ENCODE data around the gene ASTN2.

The ASTN2 gene

DNA sequence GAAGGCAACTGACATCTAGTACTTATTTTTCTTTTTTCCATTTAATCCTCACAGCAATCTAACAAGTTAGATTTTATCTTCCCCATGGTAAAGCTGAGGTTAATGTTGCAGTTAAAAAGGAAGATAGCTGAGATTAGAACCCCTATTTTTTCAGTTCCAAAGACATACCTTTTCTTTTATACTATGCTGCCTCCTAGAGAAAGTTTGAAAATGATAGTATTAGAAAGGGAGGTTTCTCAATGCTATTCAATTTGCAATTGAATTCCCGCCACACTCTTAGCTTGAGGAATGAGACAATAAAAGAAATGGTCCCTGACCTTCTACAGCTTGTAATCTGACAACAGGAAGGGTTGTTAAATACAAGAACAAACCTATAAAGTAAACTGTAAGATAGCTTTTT, 923.6 kb downstream of the ASTN2 start:
- DNase-seq, result no peak

DNA sequence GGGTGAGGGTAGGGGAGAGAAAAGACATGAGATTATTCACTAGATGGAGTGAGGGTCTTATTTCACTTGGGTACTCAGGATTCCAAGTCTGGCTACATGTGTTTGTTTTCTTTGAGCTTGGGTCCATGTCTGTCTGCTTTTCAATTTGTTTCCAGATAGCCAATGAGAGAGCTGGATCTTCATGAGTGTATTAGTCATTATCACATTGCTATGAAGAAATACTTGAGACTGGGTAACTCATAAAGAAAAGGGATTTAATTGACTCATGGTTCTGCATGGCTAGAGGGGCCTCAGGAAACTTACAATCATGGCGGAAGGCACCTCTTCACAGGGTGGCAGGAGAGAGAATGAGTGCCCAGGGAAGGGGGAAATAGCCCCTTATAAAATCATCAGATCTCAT, 924.5 kb downstream of the ASTN2 start:
- no peak for DNase-seq

DNA sequence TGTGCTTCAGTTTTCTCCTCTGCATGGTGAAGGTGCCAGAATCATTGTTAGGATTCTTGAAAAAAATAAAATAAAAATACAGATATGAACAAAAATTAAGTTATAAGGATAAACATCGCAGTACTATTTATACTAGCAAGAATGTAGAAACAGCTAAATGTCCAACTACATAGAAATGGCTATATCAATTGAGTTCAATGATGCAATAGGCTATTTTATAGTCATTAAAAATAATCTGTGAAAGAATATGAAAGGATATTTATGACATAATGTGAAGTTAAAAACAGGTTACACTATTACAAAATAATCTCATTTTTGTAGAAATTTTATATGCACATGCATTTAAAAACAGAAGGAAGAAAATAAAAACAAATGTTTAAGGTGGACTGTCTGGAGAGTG, 926.5 kb downstream of the ASTN2 start:
- no peak for DNase-seq

DNA sequence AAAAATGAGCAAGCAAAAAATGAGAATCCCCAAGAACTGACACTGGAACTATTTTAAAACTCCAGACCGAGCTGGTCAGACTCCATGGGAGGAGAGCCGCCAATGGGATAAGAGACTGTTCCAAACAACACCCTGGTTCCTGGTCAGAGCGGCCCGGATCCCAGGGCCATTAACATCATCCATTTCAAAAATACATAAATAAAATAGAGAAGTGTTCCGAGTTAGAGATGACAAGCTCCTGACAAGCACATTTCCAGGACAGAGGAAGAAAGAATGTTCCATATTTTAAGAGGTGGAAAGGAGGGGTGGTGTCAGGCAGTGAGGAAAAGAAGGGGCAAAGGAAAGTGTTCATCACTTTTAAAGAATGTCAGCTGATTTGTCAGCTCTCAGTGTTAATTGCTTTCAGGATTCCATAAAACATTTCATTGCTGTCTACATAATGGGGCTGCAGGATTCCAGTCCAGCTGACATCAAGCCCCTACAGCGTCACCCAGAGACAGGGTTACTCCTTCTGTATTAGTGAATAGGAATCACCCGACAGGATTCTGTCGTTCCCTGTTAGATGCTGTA, 930.3 kb downstream of the ASTN2 start:
- no peak for DNase-seq

DNA sequence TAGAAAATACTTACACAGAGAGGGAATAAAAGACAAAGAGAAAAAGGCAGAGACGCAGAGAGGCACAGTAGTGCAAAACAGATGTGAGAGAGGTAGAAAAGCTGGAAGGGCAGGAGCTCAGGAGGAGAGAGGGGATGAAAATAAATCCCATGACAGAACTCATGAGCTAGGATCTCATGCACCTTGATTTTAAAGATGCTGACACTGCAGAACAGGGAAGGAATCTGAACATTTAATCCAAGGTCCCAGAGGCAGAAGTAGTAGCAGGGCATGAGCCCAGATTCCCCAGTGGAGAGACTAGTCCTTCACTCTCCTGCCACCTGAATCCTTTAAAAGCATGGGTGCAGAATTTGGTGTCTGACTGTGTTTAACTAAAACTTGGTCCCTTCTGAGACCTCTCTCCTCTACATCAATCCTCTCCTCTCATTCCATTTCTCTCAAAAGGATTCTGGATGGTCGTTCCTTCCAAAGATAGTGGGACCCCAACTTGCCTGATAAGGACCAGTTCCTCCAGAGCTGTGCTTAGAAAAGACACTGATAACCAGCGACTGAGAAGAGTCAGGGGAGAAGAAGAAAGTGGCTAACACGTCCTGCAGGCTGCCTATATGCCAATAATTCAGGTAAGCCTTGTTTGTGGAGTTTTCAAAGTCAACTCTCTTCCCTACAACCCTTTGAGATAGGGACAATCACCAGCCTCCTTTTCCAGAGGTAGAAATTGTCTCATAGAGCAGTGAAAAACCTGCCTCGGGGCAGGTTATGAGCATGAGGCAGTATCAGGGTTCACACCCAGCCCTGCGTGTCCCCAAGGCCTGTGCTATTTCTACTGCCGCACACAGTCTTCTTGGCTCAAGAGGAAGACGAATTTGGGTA, 931.0 kb downstream of the ASTN2 start:
- no peak for DNase-seq

DNA sequence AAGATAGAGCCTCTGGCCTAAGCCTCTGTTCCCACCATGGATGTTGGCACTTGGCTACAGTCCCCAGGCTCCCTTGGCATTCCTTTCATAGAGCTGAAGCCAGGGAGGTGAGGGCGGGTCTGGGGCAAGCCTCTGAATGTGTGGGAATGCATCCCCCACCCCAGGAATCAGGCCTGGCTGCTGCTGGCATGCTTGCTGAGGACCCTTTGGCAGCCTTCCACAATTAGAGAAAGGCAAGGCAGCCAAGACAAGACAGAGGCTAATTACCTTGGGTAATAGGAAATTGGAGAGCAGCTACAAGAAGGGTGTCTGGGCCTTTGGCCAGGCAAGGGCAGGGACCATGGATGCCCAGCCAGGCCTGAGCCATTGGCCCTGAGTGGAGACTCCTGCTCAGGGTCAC, 932.1 kb downstream of the ASTN2 start:
- no peak for DNase-seq

DNA sequence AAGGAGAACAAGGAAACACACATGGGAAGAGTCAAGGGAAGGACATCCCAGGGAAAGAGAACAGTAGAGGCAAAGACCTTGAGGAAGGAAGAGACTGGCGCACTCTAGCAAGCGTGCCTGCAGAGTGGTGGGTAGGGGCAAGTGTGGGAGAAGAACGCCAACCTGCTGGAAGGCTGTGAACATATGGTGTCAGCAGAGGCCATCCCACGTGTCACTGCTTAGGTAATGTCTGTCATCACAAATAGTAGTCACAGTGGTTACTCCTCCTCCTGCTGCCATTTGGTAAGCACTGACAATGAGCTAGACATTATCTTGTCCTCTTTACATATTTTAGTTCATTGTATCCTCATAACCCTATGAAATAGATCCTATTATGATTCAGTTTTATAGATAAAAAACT, 934.2 kb downstream of the ASTN2 start:
- no peak for DNase-seq

DNA sequence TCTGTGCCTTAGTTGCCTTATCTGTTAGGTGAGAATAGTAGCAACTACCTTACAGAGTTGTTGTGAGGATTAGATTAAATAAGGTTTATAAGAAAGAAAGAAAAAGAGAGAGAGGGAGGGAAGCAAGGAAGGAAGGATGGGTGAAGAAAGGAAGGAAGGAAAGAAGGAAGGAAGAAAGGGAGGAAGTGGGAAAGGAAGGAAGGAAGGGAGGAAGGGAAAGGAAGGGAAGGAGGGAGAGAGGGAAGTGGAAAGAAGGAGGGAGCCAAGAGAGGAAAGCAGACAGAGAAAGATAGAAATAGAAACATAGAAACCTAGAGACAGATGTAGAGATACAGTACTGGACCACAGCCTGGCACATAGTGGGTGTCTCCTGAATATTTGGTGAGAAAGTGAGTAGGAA, 934.9 kb downstream of the ASTN2 start:
- no peak for DNase-seq

DNA sequence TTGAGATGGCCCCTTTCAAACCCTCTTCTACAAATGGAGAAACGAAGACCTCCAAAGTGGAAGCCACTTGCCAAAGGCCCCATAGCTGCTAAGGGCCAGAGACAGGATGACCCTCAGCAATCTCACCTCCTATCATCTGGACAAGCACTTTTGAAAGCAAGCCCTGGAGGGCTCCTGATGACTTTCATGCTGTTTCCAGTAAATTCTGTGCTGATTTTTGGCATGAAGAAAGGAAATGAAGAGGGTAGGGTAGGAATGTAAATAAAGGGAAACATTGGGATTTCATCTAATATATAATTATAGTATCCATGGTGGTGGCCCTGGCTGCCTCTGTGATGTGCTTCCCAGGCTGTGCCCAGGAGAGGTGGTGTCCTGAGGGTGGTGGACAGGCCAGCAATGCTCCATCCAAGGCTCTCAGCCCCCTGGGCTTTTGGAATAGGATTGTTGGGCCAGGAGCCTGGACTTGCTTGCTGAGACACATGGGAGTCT, 935.8 kb downstream of the ASTN2 start:
- DNase-seq, result no peak

DNA sequence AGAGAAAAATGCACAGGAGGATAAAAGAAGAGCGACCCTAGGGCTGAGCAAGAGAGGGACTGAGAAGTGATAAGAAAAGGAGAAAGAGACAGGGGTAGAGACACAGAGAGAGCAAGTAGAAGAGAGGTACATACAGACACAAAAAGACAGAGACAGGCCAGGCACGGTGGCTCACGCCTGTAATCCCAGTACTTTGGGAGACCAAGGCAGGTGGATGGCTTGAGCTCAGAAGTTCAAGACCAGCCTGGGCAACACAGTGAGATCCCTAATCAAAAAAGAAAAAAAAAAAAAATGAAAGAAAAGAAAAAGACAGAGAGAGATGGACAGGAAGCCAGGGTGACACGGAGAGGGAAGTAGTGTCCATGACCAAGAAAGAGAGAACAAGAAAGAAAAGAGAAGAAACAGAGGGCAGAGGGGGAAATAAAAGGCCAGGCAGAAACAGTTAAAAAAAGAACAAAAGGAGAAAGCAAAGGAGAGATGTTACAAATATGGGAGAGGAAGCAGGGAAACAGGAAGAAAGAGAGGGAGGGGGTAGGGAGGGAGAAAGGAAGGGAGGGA, 937.2 kb downstream of the ASTN2 start:
- DNase-seq, result no peak

DNA sequence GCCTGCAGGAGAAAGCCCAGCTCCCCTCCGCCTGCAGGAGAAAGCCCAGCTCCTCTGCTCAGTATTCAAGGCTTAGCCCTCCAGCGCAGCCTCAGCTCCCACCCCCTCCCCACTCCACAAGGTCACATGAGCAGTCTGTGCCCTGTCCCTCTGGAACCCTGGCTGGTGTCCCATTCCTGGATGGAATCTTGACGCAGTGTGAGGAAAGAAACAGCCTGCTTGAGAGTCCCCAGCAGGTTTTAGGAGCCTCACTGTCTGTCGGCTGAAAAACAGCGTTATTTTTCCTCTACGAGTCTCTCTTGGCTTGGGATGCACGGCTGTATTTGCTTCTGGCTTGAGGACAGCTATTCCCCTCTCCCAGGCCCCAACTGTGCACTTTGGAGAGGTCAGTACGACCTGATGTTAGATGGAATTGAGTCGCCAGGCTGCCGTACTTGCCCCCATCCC, 937.9 kb downstream of the ASTN2 start:
- DNase-seq, result no peak

DNA sequence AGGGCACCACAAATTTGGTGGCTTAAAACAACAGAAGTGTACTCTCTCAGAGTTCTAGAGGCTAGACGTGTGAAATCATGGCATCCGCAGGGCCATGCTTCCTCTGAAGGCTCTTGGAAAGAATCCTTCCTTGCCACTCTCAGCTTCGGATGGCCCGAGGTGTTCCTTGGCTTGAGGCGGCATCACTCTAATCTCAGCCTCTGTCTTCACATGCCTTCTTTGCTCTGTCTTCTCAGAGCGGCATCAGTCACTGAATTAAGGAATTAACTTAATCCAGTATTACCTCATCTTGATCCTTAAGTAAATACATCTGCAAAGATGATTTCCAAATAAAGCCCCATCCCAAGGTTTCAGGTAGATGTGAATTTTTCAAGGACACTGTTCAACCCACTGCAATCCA, 938.9 kb downstream of the ASTN2 start:
- DNase-seq, result no peak

DNA sequence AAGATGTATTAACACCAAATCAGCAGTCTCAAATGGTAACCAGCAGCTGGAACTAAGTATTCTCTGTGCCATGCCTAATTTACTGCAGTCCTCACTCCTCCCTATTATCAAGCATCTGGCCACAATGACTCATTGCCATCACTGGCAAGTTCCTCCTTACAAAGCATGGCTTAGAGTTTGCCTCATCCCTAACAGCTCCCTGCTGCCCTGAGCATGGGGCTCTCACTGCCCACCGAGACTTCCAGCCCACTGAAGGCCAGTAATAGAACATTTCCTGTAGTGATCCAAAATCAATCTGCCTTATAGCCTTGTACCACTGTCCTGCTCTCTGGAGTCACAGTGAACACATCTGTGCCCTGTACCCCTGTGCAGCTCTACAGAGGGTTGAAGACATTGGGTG, 939.7 kb downstream of the ASTN2 start:
- no peak for DNase-seq

DNA sequence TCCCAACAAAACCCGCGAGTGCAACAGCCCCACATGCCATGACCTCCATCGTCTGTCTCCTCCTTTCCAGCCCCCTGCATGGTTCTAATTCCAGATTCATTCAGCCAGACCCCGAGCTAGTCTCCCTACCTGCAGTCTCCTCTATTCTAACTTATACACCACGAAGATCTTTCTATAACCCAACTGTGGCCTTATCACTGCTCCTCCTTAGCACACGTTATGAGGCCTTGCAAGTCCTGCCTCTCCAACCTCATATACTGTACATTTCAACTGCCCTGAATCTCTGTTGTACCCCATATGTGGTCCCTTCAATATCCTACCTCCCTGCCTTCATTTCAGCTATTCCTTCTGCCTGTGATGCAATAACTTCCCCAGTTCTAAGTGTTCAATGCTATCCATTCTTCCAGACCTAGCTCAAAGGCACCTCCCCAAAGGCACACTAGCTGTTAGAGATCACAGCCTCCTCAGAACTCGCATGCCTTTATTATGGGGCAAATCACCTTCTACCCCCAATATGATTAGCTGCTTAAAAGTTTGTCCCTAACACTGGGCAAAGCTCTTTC, 942.8 kb downstream of the ASTN2 start:
- no peak for DNase-seq

DNA sequence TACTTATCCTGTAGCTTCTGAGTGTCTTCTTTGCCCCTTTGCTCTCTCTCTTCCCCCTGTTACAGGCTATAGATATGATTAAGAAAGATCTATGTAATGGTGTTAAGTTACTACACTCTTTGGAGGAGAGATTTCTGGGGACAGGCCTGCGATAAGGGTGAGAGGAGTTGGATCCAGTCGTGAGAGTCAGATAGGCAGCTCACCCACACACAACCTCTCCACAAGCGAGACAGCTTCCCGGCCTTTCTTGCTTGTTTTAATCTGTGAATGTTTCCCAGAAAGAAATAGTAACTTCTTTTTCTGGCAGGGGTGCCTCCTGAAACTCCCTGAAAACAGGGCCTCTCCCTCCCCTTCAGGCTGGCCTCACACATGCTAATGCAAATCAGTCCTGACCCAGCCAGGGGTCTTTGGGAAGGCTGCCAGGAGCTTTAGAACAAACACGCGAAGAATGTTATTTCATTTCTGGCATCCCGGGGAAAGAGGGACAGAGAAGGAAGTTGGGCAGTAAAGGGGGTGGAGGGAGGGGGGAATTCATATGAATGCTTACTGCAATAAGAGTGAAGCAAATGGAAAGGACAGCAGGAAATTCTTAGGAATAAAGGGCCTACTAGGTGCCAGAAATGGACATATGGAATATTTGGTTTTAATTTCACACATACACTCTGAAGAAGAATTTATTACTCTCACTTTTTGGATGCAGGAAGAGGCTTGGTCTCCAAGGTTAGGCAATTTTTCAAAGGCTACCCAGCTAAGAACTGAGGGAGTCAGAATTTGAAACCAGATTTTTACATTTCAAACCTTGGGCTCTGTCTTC, 943.6 kb downstream of the ASTN2 start:
- DNase-seq, result peak; percentile 39

DNA sequence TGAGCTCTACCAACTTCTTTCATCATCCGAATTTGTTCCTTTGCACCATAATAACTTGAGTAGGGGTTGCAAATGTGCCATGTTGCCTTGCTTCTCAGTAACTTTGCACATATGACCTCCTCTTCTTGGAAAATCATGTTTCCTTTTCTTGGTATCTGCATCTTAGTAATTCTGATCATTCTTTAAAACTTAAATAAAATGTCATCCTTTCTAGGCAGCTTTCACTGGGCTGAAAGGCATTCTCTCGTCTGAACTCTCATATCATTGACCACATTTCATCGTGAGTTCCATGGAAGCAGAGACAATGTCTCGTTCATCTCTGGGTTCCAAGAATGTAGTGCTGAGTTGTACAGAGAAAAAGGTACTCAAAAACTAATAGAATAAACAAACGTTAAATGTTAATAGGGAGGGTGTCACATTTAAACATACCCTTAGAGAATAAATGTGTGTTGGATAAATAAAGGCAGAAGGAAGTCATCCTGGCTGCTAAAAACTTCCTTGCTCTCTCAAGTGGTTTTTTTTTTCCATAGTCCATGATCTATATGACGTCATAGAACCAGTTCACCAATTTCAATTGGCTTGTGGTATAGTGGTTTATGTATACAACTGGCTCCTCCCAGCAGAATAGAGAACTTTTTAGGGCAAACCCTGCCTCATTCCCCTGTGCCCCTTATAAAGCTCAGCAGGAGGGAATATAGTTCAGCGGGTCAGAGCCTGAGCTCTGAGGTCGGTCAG, 945.9 kb downstream of the ASTN2 start:
- no peak for DNase-seq

DNA sequence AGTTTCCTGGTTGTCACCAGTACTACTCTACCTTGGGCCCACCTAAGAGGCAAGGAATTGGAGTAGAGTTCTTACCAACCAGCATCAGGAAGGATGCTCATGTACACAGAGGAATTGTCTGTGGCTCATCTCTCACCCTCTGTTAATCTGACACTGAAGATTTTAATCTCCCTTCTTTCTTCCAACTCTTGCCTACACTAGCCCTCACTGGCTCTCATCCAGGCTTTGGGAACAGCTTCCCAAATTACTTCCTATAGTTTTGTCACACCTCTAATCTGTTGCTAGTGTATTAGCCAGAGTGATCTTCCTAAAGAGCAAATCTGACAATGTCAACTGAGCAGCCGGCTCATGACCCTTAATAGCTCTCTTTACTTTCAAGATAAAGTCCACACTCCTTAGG, 946.5 kb downstream of the ASTN2 start:
- DNase-seq, result no peak

DNA sequence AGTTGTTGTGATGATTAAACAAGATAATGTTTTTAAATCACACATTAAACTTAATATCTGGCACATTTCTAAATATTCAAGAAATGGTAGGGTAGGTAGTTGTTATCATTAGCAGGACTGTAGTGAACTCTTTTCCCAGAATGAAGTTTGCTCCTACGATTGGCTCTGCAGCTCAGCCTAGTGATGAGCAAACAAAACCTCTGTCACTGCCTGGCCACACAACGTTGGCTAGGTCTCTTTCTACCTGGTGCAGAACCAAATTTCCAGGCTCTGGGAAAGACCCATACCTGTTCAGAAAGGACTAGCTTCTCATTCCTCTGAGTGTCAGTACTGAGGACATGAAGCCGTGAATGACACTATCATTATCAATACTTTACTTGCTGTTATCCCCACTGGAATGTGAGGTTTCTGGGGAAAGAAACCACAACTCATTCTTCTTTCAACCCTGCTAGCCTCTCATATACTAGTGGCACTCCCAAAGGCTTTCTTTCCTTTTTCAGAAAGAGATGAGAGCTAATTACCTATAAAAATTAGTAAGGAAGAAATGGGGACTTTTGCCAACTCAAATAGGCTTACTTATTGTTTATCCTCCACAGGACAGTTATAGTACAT, 947.0 kb downstream of the ASTN2 start:
- DNase-seq, result no peak

DNA sequence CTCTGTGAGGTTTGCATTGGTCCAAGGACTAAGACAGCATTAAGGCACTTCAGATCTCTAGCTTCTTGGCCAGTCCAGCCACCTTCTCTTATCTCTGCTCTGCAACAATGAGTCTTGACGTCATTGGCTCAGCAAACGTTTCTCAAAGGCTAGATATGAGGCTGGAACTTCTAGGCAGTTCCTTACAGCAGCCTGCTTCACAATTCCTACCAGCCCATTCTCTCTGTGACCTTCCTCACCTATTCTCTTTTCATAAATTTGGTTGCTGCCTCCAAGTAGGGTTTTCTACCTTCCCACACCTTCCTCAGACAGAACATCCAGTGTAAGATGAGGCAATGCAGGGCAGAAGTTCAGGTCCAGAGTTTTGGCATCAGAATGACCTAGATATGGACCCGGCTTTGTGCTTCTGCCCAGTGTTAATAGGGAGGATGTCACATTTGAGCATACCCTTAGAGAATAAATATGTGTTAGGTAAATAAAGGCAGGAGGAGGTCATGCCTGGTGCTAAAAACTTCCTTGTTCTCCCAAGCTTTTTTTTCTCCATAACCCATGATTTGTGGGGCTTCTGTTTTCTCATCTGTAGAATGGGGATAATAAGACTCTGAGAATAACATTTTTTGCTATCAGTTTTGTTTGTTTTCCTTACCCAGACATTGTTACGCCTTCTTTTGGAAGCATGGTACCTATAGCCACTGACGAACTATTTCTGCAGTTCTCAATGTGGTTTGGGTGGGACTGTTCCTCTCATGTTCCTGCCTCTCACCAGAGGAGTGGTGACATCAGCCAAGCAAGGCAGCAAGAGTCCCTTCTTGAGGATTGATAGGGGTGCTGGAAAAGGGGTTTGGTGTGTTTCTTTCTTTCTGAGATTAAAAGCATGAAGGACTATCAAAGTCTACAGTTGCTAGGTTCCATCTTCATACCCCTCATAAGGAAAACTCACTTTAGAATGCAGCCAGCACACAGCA, 948.3 kb downstream of the ASTN2 start:
- no peak for DNase-seq

DNA sequence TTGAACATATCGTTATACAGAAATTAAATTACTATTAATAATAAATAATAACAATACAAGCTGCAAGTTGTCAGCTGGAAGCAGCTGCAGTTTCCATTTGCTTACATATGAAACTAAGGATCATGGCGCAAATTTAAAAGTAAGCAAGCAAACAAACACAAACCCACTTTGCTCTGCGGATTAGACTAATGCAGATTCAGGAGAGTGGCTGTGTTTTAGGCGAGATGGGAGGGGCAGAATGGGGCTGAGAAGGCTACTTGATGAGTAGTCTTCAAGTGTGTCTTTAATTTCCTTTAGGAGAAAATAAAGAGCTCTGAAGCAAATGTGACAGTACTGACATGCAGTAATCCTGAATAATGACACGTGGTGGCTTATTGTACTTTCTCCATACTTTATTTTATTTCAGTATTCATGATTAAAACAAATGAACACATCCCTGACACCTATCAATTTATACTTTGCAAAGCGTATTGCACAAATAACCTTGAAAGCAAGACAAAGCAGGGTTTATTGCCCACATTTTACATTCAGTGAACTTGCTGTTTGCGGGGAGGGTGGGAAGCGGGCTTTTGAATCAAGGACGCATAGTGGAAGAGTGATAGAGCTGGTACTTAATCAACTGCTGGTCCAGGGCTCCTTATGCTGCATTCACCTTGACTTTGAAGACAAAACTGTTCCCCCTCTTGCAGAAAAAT, 949.1 kb downstream of the ASTN2 start:
- no peak for DNase-seq
